OCI-LY7 (cell line): Measurements from ENCODE around the gene AKT2. TPM values are rescaled to one million over a fixed set of nuclear protein-coding genes. Genes with fewer than 3 reads are reported as not detected.

Experiments used
- BruUV-seq: library from RNA; stranded (reverse); fragments of 400-500 nt; replicated peaks from 2 replicates; lab custom pipeline; 2021; lab: Mats Ljungman, UMichigan
- CTCF ChIA-PET: fragments of 300-600 bp; sonication (Branson Sonifier 250); formaldehyde crosslinking; loops from one replicate; lab custom pipeline; 2022; ENCODE audit warnings: antibody characterized with exemption; ENCODE audit not compliant: unreplicated experiment; lab: Charles Lee
- POLR2A ChIA-PET: fragments of 300-600 bp; sonication (Branson Sonifier 250); formaldehyde crosslinking; loops from one replicate; lab custom pipeline; 2022; ENCODE audit warnings: antibody characterized with exemption; lab: Charles Lee
- DNase-seq: peaks from one replicate; pipeline ENCODE4 v3.0.0-alpha.2; 2015; ENCODE audit warnings: low spot score
- H2AFZ ChIP-seq: fragments of 200-600 bp; sonication (generic), shearing (Covaris generic); 2 replicates; pipeline ENCODE4 v1.6.1; 2014; ENCODE audit warnings: mild to moderate bottlenecking, antibody characterized with exemption, low read length, moderate library complexity
- H3K27ac ChIP-seq: fragments of 200-600 bp; sonication (generic); 2 replicates; pipeline ENCODE4 v1.5.1; 2014; ENCODE audit warnings: mixed run types, low read depth, mild to moderate bottlenecking, moderate library complexity, low read length, inconsistent platforms; ENCODE audit not compliant: poor library complexity, severe bottlenecking
- H3K36me3 ChIP-seq: fragments of 200-600 bp; sonication (generic); 2 replicates; pipeline ENCODE4 v1.6.1; 2014; ENCODE audit warnings: mild to moderate bottlenecking, antibody characterized with exemption, low read length, moderate library complexity, mixed read lengths; ENCODE audit not compliant: insufficient read depth
- H3K4me1 ChIP-seq: fragments of 200-600 bp; sonication (generic); 2 replicates; pipeline ENCODE4 v1.5.1; 2014; ENCODE audit warnings: mild to moderate bottlenecking, low read length; ENCODE audit not compliant: insufficient read depth, poor library complexity, severe bottlenecking
- H3K4me2 ChIP-seq: fragments of 200-600 bp; sonication (generic); 2 replicates; pipeline ENCODE4 v1.6.1; 2014; ENCODE audit warnings: mild to moderate bottlenecking, low read length
- H3K4me3 ChIP-seq: fragments of 200-600 bp; sonication (generic); 2 replicates; pipeline ENCODE4 v1.5.1; 2014; ENCODE audit warnings: mild to moderate bottlenecking, low read depth, low read length; ENCODE audit not compliant: poor library complexity, severe bottlenecking
- H3K79me2 ChIP-seq: fragments of 200-600 bp; sonication (generic); 2 replicates; pipeline ENCODE4 v1.6.1; 2016; ENCODE audit warnings: low read depth, mild to moderate bottlenecking, low read length, moderate library complexity, mixed read lengths; ENCODE audit not compliant: insufficient read depth
- H3K9me2 ChIP-seq: fragments of 200-600 bp; sonication (generic); 2 replicates; pipeline ENCODE4 v1.6.1; 2016; ENCODE audit warnings: mild to moderate bottlenecking, low read length, mixed read lengths; ENCODE audit not compliant: insufficient read depth
- H3K9me3 ChIP-seq: fragments of 200-600 bp; sonication (generic); 2 replicates; pipeline ENCODE4 v1.6.1; 2014; ENCODE audit warnings: mild to moderate bottlenecking, mixed run types, low read length, mixed read lengths
- H4K20me1 ChIP-seq: fragments of 200-600 bp; sonication (generic); 2 replicates; pipeline ENCODE4 v1.6.1; 2014; ENCODE audit warnings: mild to moderate bottlenecking, antibody characterized with exemption, low read length, moderate library complexity, mixed read lengths; ENCODE audit not compliant: insufficient read depth
- EZH2phosphoT487 ChIP-seq: fragments of 200-600 bp; sonication (generic); IDR thresholded peaks from 2 replicates; pipeline ENCODE4 v1.6.1; 2018; ENCODE audit warnings: low read depth, borderline replicate concordance, mild to moderate bottlenecking, mixed run types, antibody characterized with exemption, low read length, moderate library complexity, mixed read lengths
- intact Hi-C: fragments of 100-400 bp; cut with micrococcal nuclease; formaldehyde crosslinking; loops from one replicate; pipeline ENCODE4 v1.10.0; 2022; ENCODE audit not compliant: unreplicated experiment
- total RNA-seq, 2 experiments: library from RNA; depleted of rRNA in 1 of 2; stranded (reverse); fragments of >200 nt in 1 of 2; shearing (Covaris generic) in 1 of 2; gene quantifications; 2 replicates each; pipeline ENCODE4 v1.2.3, GENCODE V29; 2014 to 2022
- TF ChIP-seq, protein P1 (sequence below): fragments of 200-600 bp; sonication (generic); conservative IDR thresholded peaks from 2 replicates; pipeline ENCODE4 v1.5.1; 2014; ENCODE audit warnings: mild to moderate bottlenecking, antibody characterized with exemption, low read length, moderate library complexity, mixed read lengths

The AKT2 gene
- total RNA-seq, 2 experiments from 2014 or later: 116 to 197 TPM

DNA sequence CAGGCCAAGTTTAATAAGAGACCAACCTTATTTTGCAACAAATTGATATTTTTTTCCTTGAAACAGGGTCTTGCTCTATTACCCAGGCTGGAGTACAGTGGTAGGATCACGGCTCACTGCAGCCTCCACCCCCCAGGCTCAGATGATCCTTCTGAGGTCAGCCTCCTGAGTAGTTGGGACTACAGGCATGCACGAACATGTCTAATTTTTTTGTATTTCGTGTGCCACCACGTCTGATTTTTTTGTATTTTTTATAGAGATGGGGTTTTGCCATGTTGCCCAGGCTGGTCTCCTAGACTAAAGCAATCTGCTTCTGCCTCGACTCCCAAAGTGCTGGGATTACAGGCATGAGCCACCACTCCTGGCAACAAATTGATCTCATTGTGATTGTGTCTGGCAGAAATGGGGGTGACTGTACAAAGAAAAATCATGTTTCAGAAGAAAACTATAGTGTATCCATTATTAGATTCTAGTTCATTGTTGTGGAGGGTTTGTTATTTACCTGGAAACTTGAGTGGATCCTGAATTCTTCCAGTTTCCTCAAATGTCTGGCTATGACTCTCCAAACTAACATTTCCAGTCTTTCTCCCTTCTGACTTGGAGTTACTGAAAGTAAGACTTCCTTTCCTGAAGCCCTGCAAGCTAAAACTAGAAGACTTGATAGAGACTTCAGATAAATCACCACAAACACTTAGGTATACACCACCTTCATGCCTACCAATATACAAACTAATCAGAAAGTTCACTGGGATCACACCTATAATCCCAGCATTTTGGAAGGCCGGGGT, 17.3 kb upstream of the AKT2 start:
- intact Hi-C loops: loop anchor here (10.0 kb wide), 1 partner anchor 102 kb away; no protein-coding TSS in a partner anchor
- POLR2A ChIA-PET: interaction anchor here (0.7 kb wide), 1 partner anchor 111 kb away, joined by 3 read pairs; no protein-coding TSS in a partner anchor

DNA sequence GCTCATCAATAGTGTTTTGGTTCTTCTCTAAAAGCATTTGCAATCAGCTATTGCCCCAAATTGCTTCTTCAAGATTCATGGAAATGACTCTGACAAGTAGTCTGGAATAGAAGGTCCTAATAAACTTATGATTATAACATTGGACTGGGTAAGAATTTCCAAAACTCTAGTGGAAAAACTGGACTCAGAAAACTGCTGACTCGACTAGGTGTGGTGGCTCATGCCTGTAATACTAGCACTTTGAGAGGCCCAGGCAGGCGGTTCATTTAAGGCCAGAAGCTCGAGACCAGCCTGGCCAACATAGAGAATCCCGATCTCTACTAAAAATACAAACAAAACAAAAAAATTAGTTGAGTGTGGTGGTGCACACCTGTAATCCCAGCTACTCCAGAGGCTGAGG, 15.5 kb upstream of the AKT2 start:
- H3K9me2 ChIP-seq: no peaks in the 10 kb centered on the region
- no peaks in the 10 kb centered on the region for H4K20me1 ChIP-seq
- H3K4me2 ChIP-seq: no peak overlapping the region
- no peak overlapping the region for H3K4me3 ChIP-seq
- POLR2A ChIA-PET: interaction anchor here (1.0 kb wide), 1 partner anchor 8 kb away, joined by 3 read pairs; no protein-coding TSS in a partner anchor
- H2AFZ ChIP-seq: no peak overlapping the region
- no peak overlapping the region for H3K27ac ChIP-seq
- TF ChIP-seq, protein P1, sequence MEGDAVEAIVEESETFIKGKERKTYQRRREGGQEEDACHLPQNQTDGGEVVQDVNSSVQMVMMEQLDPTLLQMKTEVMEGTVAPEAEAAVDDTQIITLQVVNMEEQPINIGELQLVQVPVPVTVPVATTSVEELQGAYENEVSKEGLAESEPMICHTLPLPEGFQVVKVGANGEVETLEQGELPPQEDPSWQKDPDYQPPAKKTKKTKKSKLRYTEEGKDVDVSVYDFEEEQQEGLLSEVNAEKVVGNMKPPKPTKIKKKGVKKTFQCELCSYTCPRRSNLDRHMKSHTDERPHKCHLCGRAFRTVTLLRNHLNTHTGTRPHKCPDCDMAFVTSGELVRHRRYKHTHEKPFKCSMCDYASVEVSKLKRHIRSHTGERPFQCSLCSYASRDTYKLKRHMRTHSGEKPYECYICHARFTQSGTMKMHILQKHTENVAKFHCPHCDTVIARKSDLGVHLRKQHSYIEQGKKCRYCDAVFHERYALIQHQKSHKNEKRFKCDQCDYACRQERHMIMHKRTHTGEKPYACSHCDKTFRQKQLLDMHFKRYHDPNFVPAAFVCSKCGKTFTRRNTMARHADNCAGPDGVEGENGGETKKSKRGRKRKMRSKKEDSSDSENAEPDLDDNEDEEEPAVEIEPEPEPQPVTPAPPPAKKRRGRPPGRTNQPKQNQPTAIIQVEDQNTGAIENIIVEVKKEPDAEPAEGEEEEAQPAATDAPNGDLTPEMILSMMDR: no peak
- TF ChIP-seq EZH2phosphoT487: no peak
- intact Hi-C loops: loop anchor here (10.0 kb wide), 1 partner anchor 104 kb away; no protein-coding TSS in a partner anchor
- CTCF ChIA-PET: no interaction called here
- no peaks in the 10 kb centered on the region for H3K36me3 ChIP-seq
- no peaks in the 10 kb centered on the region for H3K9me3 ChIP-seq
- no peak for DNase-seq
- H3K79me2 ChIP-seq: no peaks in the 10 kb centered on the region
- no TSS peak for BruUV-seq
- H3K4me1 ChIP-seq: peaks cover 3% of the 10 kb centered on the region

More for the DNA sequence above, 17.3 kb upstream of the AKT2 start:
- Histone ChIP-seq H3K4me3 (no peak overlapping the region), H3K9me3 (no peaks in the 10 kb centered on the region), H3K9me2 (no peaks in the 10 kb centered on the region), H3K79me2 (no peaks in the 10 kb centered on the region), H3K4me2 (no peak overlapping the region), H2AFZ (no peak overlapping the region), H4K20me1 (no peaks in the 10 kb centered on the region), H3K27ac (no peak overlapping the region), H3K4me1 (peaks cover 4% of the 10 kb centered on the region), H3K36me3 (no peaks in the 10 kb centered on the region)
- DNase-seq: no peak
- TF ChIP-seq, protein P1: no peak
- no peak for TF ChIP-seq EZH2phosphoT487
- BruUV-seq: no TSS peak
- CTCF ChIA-PET: no interaction called here

DNA sequence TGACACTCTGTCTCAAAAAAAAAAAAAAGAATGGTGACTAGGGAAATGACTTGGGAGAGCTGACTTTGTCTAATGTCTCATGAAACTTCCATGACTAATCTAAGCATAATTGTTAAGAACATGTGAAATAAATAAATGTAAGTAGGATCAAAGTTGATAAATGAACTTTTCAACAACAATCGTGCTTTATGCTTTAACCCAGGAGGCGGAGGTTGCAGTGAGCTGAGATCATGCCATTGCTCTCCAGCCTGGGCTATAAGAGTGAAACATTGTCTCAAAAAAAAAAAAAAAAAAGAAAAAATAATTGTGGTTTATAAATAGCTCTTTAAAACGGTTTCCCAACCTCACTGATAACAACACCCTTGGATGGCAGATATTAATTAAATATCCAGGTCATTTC, 12.9 kb upstream of the AKT2 start:
- BruUV-seq: no TSS peak
- POLR2A ChIA-PET: interaction anchor here (0.6 kb wide), 1 partner anchor 207 kb away, joined by 5 read pairs; no protein-coding TSS in a partner anchor
- intact Hi-C loops: no loop called here

More for the DNA sequence above, 12.9 kb upstream of the AKT2 start:
- CTCF ChIA-PET: interaction anchor here (0.6 kb wide), 2 partner anchors 15 to 1620 kb away, joined by 3 read pairs; no protein-coding TSS in a partner anchor
- H3K4me3 ChIP-seq: no peak overlapping the region
- H2AFZ ChIP-seq: no peak overlapping the region
- no peaks in the 10 kb centered on the region for H3K36me3 ChIP-seq
- H3K9me3 ChIP-seq: no peaks in the 10 kb centered on the region
- no peak overlapping the region for H3K27ac ChIP-seq
- no peak for TF ChIP-seq EZH2phosphoT487
- TF ChIP-seq, protein P1: no peak
- H3K4me1 ChIP-seq: no peaks in the 10 kb centered on the region
- no peaks in the 10 kb centered on the region for H3K79me2 ChIP-seq
- no peak overlapping the region for H3K4me2 ChIP-seq
- H4K20me1 ChIP-seq: no peaks in the 10 kb centered on the region
- no peaks in the 10 kb centered on the region for H3K9me2 ChIP-seq
- no peak for DNase-seq
